ENCODE measurements around the gene DOCK10. TPM values are rescaled to one million over a fixed set of nuclear protein-coding genes. Genes with fewer than 3 reads are reported as not detected.

Gene DOCK10
- total RNA-seq, 1 donor = 20.7 TPM

DNA sequence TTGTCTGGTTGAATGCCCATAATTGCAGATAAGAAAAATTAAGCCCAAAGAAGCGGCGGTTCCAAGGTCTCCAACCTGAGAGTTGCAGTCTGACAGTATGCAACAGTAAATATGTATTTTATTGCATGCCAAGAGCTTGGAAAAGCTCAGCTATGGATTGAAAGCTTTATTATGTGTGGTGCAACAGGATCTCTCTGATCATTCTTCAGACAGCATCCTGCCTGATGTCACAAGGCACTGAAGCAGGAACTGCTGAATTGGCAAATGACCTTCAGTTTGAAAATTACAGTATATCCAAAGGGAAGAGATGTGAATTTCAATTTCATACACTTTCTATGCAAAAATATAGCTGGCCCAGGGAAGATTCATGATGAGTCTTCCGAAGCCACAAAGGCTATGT lies 42.5 kb downstream of the DOCK10 start:
- H3K4me3 ChIP-seq (ENCODE audit: low read depth, low read length) = no peak overlapping the region
- no peak for TF ChIP-seq CTCF (IDR thresholded peaks at IDR 0.05; ENCODE audit: insufficient read depth, low read depth, low read length)
- DNase-seq (ENCODE audit: low read depth) = peak; percentile 48

DNA sequence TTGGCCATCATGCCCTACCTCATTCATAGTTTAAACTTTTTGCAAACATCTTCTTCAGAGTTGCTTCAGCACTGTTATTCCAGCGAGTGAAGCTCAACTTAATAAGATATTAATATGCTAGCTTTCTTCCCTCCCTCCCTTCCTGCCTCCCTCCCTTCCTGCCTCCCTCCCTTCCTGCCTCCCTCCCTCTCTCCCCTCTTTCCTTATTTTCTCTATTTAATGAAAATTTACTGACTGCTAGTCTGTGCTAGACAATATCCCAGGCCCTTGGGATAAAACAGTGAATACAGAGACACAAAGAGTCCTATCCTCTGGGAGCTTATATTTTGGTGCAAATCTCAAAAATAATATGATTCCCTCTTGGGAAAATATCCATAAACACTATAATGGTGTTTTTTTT lies 42.9 kb downstream of the DOCK10 start:
- DNase-seq (ENCODE audit: low read depth) = no peak
- H3K4me3 ChIP-seq (ENCODE audit: low read depth, low read length) = no peak overlapping the region
- no peak for TF ChIP-seq CTCF (IDR thresholded peaks at IDR 0.05; ENCODE audit: insufficient read depth, low read depth, low read length)

- no peak for DNase-seq (ENCODE audit: low read depth)
- no peak overlapping the region for H3K4me3 ChIP-seq (ENCODE audit: low read depth, low read length)
- no peak for TF ChIP-seq CTCF (IDR thresholded peaks at IDR 0.05; ENCODE audit: insufficient read depth, low read depth, low read length)
Observed at GRCh38 chr2:224997802-224998201, 44.5 kb downstream of the DOCK10 start.

- no peak for TF ChIP-seq CTCF (IDR thresholded peaks at IDR 0.05; ENCODE audit: insufficient read depth, low read depth, low read length)
- H3K4me3 ChIP-seq (ENCODE audit: low read depth, low read length) = no peak overlapping the region
- DNase-seq (ENCODE audit: low read depth) = no peak
Observed at GRCh38 chr2:224995419-224995818, 46.8 kb downstream of the DOCK10 start.

DNA sequence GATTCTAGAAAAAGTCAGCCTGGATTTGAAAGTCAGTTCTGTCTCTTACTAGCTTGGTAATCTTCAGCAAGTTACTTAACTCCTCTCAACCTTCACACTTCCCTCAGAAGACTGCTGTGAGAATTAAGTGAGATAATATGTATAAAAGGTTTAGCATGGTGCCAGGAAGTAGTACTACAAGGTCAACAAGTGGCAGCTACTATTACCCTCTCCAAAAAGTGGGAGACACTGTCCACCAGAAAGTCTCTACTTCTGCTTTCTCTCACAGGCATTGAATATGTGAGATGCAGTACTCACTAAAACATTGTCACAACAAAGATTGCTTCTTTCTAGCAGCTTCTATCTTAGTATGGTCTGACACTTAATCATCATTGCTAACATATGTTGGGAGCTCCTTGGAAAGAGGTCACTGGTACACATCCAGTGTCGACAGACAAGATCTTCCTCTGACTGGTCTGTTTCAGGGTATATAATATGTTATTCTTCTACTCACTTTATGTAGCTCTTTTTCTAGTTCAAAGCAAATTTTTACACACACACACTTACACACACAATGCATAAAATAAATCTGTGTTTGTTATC lies 47.9 kb downstream of the DOCK10 start:
- no peak for TF ChIP-seq CTCF (IDR thresholded peaks at IDR 0.05; ENCODE audit: insufficient read depth, low read depth, low read length)
- no peak for DNase-seq (ENCODE audit: low read depth)
- no peak overlapping the region for H3K4me3 ChIP-seq (ENCODE audit: low read depth, low read length)

DNA sequence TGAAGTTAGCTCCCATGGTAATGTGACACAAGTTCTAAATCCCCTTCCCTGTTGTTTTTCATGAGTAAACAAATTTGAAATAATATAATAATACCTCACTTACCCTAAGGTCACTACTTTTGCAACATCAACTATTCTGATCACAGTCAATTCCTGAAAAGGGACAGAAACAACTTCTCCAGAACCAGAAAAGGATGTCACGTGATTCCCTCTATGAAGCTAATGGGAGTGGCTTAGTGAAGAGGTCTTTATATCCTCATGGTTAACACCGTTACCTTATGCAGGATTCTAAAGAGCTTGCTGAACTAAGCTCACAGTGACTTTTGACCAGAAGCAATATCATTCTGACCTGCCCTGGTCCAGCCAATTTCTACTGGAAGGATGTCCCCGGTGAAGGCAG lies 51.6 kb downstream of the DOCK10 start:
- DNase-seq (ENCODE audit: low read depth) = no peak
- no peak for TF ChIP-seq CTCF (IDR thresholded peaks at IDR 0.05; ENCODE audit: insufficient read depth, low read depth, low read length)
- no peak overlapping the region for H3K4me3 ChIP-seq (ENCODE audit: low read depth, low read length)

DNA sequence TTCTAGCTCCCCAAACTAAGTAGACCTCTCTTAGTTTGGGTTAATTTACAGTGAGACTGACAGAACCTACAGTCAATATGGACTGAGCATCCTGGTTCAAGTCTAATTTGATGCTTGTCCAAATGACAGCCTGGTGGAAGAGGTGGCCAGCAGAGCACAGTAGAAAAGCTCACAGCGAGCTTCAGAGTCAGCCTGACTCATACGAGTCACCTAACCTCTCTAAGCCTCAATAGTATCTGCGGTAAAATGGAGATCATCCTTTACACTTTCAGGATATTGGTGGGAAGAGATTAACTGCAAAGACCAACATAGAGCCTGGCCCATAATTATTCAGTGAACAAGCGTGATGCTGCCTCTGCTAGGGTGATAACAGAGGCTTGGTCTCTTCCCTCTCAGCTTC lies 54.5 kb downstream of the DOCK10 start:
- no peak overlapping the region for H3K4me3 ChIP-seq (ENCODE audit: low read depth, low read length)
- TF ChIP-seq CTCF (IDR thresholded peaks at IDR 0.05; ENCODE audit: insufficient read depth, low read depth, low read length) = no peak
- no peak for DNase-seq (ENCODE audit: low read depth)
